D721Med (cell line): ENCODE data around the gene FANCC.

Experiments
- DNase-seq: peaks from one replicate; pipeline ENCODE4 v3.0.0; 2011; ENCODE audit warnings: low spot score; ENCODE audit not compliant: insufficient read length
- FAIRE-seq: peaks from 2 replicates; lab custom pipeline; 2011; peaks lifted over from hg19 to GRCh38; lab: Jason Lieb, UNC
- CTCF ChIP-seq: IDR thresholded peaks from 2 replicates; pipeline ENCODE4 v1.5.1; 2012; ENCODE audit warnings: mild to moderate bottlenecking, control low read depth; ENCODE audit not compliant: insufficient read depth; ENCODE audit errors: missing control alignments

FANCC gene

GRCh38 chr9:95088421-95089161 is 228.9 kb downstream of the FANCC start:
- DNase-seq (no peak), FAIRE-seq (no peak)
- no peak for TF ChIP-seq CTCF

- FAIRE-seq = no peak
- no peak for DNase-seq
- TF ChIP-seq CTCF = no peak
These were observed 229.8 kb downstream of the FANCC start for GRCh38 chr9:95087659-95088242.

- DNase-seq (no peak), FAIRE-seq (no peak)
- TF ChIP-seq CTCF = no peak
These were observed 230.9 kb downstream of the FANCC start for GRCh38 chr9:95086564-95086955.

- TF ChIP-seq CTCF = no peak
- no peak for DNase-seq
- FAIRE-seq = no peak
These were observed 231.5 kb downstream of the FANCC start for GRCh38 chr9:95085861-95086563.

- TF ChIP-seq CTCF = no peak
- FAIRE-seq (no peak), DNase-seq (no peak)
These were observed 232.3 kb downstream of the FANCC start for GRCh38 chr9:95085036-95085770.

- DNase-seq (no peak), FAIRE-seq (no peak)
These were observed 233.1 kb downstream of the FANCC start for GRCh38 chr9:95084254-95084934.

More at GRCh38 chr9:95084254-95084934, 233.1 kb downstream of the FANCC start:
- TF ChIP-seq CTCF = no peak
